Heart left ventricle (tissue), 13 donors: ENCODE results near the gene STX16.

Experiments
- POLR2A ChIP-seq, 2 donors: fragments of 450-650 bp; IDR thresholded peaks; one replicate each; pipeline ENCODE4 v1.6.1; 2017; ENCODE audit warnings: antibody characterized with exemption in 2 of 2, mild to moderate bottlenecking in 2 of 2, moderate library complexity in 2 of 2
- TF ChIP-seq, protein P1 (sequence below), 12 donors: fragments of 200-600 bp; sonication (generic) in 4 of 12; IDR thresholded peaks; one replicate each; pipeline versions ENCODE4 v1.5.0 to v1.8.0; 2018 to 2022; ENCODE audit warnings: antibody characterized with exemption in 12 of 12, mild to moderate bottlenecking in 5 of 12
- donor health status: ischemic (EF 13 %, LVEDD 7.1; RV severe dilation, severe dysfunction).
- donor health status: DM: no; HTN: yes; CAD: no.
- donor health status: DM: no; HTN: no; CAD: no.
- donor health status: ischemic (EF 25% LVEDD 6.9; RV normal size, moderate dysfunction).
- donor health status: ischemic (EF 25% LVEDD 5.7; RV mildly dilated, moderate dysfunction).
- donor health status: ischemic (EF 35%, LVEDD 5.7; RV mildly dilated, moderate dysfunction).
- donor health status: nonischemic (EF 11% LVEDD 7.7; RV severe dilation, severe dysfunction).
- donor health status: DM: yes; HTN: yes; CAD: no.
- donor health status: PGD.
- donor health status: ischemic (EF 29% LVEDD 5.4; RV normal size, mild dysfunction).
- donor health status: nonischemic (EF 23%, LVEDD 6.1; RV moderate dilation, normal function).

DNA sequence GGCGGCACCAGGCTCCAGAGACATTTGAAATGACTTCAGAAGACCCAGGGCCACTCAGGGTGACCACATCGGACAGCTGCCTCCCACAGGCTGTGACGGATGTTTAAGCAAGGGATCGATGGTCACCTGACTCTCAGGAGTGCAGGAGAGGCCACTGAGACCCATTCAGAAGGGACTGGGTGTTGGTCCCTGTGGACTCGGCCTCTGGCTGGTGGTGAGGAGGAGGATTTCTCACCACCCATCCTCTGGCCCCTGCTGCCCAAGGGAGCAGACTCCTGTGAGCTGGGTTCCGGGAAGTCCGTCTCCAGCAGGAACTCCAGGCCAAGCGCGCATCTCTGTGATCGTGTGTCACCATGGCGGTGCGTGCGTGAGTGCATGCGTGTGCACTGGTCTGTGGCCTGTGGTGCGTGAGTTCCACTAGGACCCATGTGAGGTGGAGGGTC lies 67.1 kb downstream of the STX16 start:
- TF ChIP-seq, protein P1, sequence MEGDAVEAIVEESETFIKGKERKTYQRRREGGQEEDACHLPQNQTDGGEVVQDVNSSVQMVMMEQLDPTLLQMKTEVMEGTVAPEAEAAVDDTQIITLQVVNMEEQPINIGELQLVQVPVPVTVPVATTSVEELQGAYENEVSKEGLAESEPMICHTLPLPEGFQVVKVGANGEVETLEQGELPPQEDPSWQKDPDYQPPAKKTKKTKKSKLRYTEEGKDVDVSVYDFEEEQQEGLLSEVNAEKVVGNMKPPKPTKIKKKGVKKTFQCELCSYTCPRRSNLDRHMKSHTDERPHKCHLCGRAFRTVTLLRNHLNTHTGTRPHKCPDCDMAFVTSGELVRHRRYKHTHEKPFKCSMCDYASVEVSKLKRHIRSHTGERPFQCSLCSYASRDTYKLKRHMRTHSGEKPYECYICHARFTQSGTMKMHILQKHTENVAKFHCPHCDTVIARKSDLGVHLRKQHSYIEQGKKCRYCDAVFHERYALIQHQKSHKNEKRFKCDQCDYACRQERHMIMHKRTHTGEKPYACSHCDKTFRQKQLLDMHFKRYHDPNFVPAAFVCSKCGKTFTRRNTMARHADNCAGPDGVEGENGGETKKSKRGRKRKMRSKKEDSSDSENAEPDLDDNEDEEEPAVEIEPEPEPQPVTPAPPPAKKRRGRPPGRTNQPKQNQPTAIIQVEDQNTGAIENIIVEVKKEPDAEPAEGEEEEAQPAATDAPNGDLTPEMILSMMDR (IDR thresholded peaks at IDR 0.05): no peak
- no peak for TF ChIP-seq POLR2A (IDR thresholded peaks at IDR 0.05)
